Transverse colon (tissue), 4 donors: ENCODE data around the gene MGST1. TPM values are rescaled to one million over a fixed set of nuclear protein-coding genes. Genes with fewer than 3 reads are reported as not detected.
"Not testable (repeated sequence)": the region's sequence is repeated elsewhere in the genome, so short reads cannot be mapped to it uniquely, and the experiment has no call there.

Source experiments
- DNase-seq: peaks from one replicate; pipeline ENCODE4 v3.0.0-alpha.2; 2019
- H3K27ac ChIP-seq, 4 donors: fragments of 200-600 bp; sonication (generic); 2 replicates each; pipeline ENCODE4 v1.5.1; 2016 to 2018; ENCODE audit warnings: inconsistent platforms in 4 of 4
- H3K27me3 ChIP-seq: fragments of 200-600 bp; sonication (generic); 2 replicates; pipeline ENCODE4 v1.5.1; 2017; ENCODE audit warnings: inconsistent platforms
- H3K36me3 ChIP-seq, 4 donors: fragments of 200-600 bp; sonication (generic); 2 replicates each; pipeline ENCODE4 v1.5.1; 2017 to 2019; ENCODE audit warnings: inconsistent platforms in 4 of 4
- H3K4me1 ChIP-seq, 4 donors: fragments of 200-600 bp; sonication (generic); 2 replicates each; pipeline ENCODE4 v1.5.1; 2017 to 2020; ENCODE audit warnings: inconsistent platforms in 4 of 4
- H3K4me3 ChIP-seq, 4 donors: fragments of 200-600 bp; sonication (generic); 1 replicate in 1 of 4; 2 replicates in 3 of 4; pipeline versions ENCODE4 v1.5.1 to v1.6.1; 2017 to 2019; ENCODE audit warnings: inconsistent platforms in 4 of 4
- H3K9me3 ChIP-seq, 2 donors: fragments of 200-600 bp; sonication (generic); 2 replicates each; pipeline ENCODE4 v1.5.1; 2017 to 2019; ENCODE audit warnings: inconsistent platforms in 2 of 2
- EP300 ChIP-seq: sonication (generic); formaldehyde crosslinking; IDR thresholded peaks from one replicate; pipeline ENCODE4 v1.6.1; 2017; ENCODE audit warnings: antibody characterized with exemption, low read depth
- POLR2A ChIP-seq: fragments of 450-650 bp; IDR thresholded peaks from one replicate; pipeline ENCODE4 v1.6.1; 2016; ENCODE audit warnings: antibody characterized with exemption, mild to moderate bottlenecking, moderate library complexity
- POLR2AphosphoS5 ChIP-seq, 3 donors: sonication (generic); formaldehyde crosslinking; IDR thresholded peaks; one replicate each; pipeline ENCODE4 v1.6.1; 2016; ENCODE audit warnings: antibody characterized with exemption in 3 of 3
- WGBS, 2 donors: methylation state at CpG; one replicate each; pipeline ENCODE4 v1.1.5; 2018; ENCODE audit warnings: low coverage in 1 of 2; 5-methylcytosine and 5-hydroxymethylcytosine counted together
- in situ Hi-C, 4 donors: fragments of 200-750 bp; cut with MboI; loops; one replicate each; pipeline versions ENCODE4 v1.15.0 to v1.15.1; 2017; ENCODE audit warnings: low sequenced_read_pairs in 3 of 4, low pct_ligation_motif_present in 1 of 4, low pct_unique_long_range_greater_than_20kb in 1 of 4
- intact Hi-C: fragments of 100-400 bp; cut with DNase I; formaldehyde crosslinking; loops from one replicate; pipeline ENCODE4 v1.15.1; 2023; ENCODE audit warnings: low total_unique reads
- total RNA-seq, 4 donors: library from RNA; depleted of rRNA; stranded (reverse); fragments of >200 nt; gene quantifications; one replicate each; pipeline ENCODE4 v1.1.0, GENCODE V29; 2016
- TF ChIP-seq, protein P1 (sequence below), 5 experiments: fragments of 200-600 bp in 3 of 5; fragments of 450-650 bp in 2 of 5; sonication (generic) in 3 of 5; IDR thresholded peaks; 1 replicate in 2 of 5; 2 replicates in 3 of 5; pipeline ENCODE4 v1.5.1; 2016 to 2017; ENCODE audit warnings: antibody characterized with exemption in 5 of 5, inconsistent platforms in 3 of 5, mild to moderate bottlenecking in 2 of 5, moderate library complexity in 1 of 5

MGST1 gene
- total RNA-seq, 4 donors from 2014 or later = 58.7 to 1,102 (median 246) TPM

DNA sequence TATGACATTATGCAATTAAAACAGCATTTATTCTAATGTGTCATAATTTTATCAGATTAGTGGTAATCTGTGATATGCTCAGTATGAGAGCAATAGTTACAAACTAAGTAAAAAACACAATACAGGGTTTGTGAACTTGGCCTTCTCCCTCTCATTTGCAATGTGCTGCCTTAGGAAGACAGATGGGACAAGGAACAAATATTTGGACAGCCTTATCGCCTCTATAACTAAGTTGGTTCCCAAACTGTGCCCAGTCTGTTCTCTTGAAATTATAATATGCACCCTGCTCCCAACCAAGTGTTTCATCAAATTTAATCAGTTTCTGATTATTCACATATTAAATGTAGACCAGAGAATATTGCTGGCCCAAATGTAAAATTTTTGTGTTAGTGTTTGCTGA lies 22.7 kb downstream of the MGST1 start:
- WGBS, 2 donors = 71 to 86% methylated on average over 1 of the region's 1 CpG
- DNase-seq = no peak
- Histone ChIP-seq H3K36me3 (no peaks in the 10 kb centered on the region), H3K9me3 (no peaks in the 10 kb centered on the region), H3K27ac (no peak overlapping the region), H3K4me1 (no peaks in the 10 kb centered on the region), H3K4me3 (no peak overlapping the region), H3K27me3 (no peaks in the 10 kb centered on the region)
- in situ Hi-C loops = loop anchor here in 1 of 4 donors (25.0 kb wide), 1 partner anchor 183 kb away; no protein-coding TSS in a partner anchor
- TF ChIP-seq EP300 (no peak), POLR2AphosphoS5 (IDR thresholded peaks at IDR 0.05) (no peak), POLR2A (no peak)
- TF ChIP-seq, protein P1, sequence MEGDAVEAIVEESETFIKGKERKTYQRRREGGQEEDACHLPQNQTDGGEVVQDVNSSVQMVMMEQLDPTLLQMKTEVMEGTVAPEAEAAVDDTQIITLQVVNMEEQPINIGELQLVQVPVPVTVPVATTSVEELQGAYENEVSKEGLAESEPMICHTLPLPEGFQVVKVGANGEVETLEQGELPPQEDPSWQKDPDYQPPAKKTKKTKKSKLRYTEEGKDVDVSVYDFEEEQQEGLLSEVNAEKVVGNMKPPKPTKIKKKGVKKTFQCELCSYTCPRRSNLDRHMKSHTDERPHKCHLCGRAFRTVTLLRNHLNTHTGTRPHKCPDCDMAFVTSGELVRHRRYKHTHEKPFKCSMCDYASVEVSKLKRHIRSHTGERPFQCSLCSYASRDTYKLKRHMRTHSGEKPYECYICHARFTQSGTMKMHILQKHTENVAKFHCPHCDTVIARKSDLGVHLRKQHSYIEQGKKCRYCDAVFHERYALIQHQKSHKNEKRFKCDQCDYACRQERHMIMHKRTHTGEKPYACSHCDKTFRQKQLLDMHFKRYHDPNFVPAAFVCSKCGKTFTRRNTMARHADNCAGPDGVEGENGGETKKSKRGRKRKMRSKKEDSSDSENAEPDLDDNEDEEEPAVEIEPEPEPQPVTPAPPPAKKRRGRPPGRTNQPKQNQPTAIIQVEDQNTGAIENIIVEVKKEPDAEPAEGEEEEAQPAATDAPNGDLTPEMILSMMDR (IDR thresholded peaks at IDR 0.05) = no peak
- intact Hi-C loops = no loop called here

DNA sequence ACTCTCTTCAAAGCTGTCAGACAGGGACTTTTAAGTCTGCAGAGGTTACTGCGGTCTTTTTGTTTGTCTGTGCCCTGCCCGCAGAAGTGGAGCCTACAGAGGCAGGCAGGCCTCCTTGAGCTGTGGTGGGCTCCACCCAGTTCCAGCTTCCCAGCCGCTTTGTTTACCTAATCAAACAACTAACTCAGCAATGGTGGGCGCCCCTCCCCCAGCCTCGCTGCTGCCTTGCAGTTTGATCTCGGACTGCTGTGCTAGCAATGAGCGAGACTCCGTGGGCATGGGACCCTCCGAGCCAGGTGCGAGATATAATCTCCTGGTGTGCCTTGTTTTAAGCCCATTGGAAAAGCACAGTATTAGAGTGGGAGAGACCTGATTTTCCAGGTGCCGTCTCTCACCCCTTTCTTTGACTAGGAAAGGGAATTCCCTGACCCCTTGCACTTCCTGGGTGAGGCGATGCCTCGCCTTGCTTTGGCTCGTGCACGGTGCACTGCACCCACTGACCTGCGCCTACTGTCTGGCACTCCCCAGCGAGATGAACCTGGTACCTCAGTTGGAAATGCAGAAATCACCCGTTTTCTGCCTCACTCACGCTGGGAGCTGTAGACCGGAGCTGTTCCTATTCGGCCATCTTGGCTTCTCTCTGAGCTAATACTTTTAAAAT lies 35.3 kb downstream of the MGST1 start:
- H3K27me3 ChIP-seq, H3K9me3 ChIP-seq, H3K36me3 ChIP-seq, H3K4me1 ChIP-seq, in situ Hi-C loops, intact Hi-C loops: not testable (repeated sequence)
- 40 to 50% methylated on average over 1 to 20 of the region's 21 CpGs for WGBS, 2 donors
- peak; percentile 71 for DNase-seq
- H3K4me3 ChIP-seq = peak overlapping the region in 2 of 4 donors; percentile 14 to 17
- H3K27ac ChIP-seq = peak overlapping the region in 2 of 4 donors; percentile 36 to 38
- peak in 1 of 3 donors; percentile 35 for TF ChIP-seq POLR2AphosphoS5 (IDR thresholded peaks at IDR 0.05)

- no peak for DNase-seq
- WGBS, 2 donors = 84 to 92% methylated on average over 2 to 5 of the region's 5 CpGs
- H3K27ac ChIP-seq = no peak overlapping the region
- in situ Hi-C loops = no loop called here
- H3K36me3 ChIP-seq = no peaks in the 10 kb centered on the region
- no peaks in the 10 kb centered on the region for H3K9me3 ChIP-seq
- peaks cover 5 to 9% (median 7%) of the 10 kb centered on the region in 4 donors for H3K4me1 ChIP-seq
- no peaks in the 10 kb centered on the region for H3K27me3 ChIP-seq
- no peak overlapping the region for H3K4me3 ChIP-seq
- no peak for TF ChIP-seq POLR2AphosphoS5 (IDR thresholded peaks at IDR 0.05)
- TF ChIP-seq, protein P1 (IDR thresholded peaks at IDR 0.05) = no peak
- intact Hi-C loops = no loop called here
Measured at GRCh38 chr12:16384732-16385131, 37.3 kb downstream of the MGST1 start.

- Histone ChIP-seq H3K36me3 (no peaks in the 10 kb centered on the region), H3K27me3 (no peaks in the 10 kb centered on the region), H3K4me3 (no peak overlapping the region), H3K27ac (peak overlapping the region in 2 of 4 donors; percentile 13 to 34), H3K4me1 (peaks cover 5 to 9% (median 7%) of the 10 kb centered on the region in 4 donors), H3K9me3 (no peaks in the 10 kb centered on the region)
- TF ChIP-seq POLR2AphosphoS5 (IDR thresholded peaks at IDR 0.05) = no peak
- no peak for TF ChIP-seq POLR2A
- TF ChIP-seq, protein P1 (IDR thresholded peaks at IDR 0.05) = peak in 4 of 5 experiments; percentile 27 to 40 (median 35)
- in situ Hi-C loops (no loop called here), intact Hi-C loops (no loop called here)
- 8 to 23% methylated on average over 4 to 13 of the region's 13 CpGs for WGBS, 2 donors
- peak; percentile 23 for DNase-seq
Measured at GRCh38 chr12:16385782-16386646, 38.6 kb downstream of the MGST1 start.
